DMS114 treated with DMSO at 0.1 percent for 48 hours (cell line): ENCODE results near the gene WNT7B.

Experiments
- DNase-seq: peaks from one replicate; lab custom pipeline; 2025; ENCODE audit not compliant: unreplicated experiment; lab: John Stamatoyannopoulos, UW

WNT7B gene

GRCh38 chr22:45933506-45934167 lies 43.3 kb downstream of the WNT7B start:
- no peak for DNase-seq

GRCh38 chr22:45932071-45932470 lies 44.9 kb downstream of the WNT7B start:
- no peak for DNase-seq

DNA sequence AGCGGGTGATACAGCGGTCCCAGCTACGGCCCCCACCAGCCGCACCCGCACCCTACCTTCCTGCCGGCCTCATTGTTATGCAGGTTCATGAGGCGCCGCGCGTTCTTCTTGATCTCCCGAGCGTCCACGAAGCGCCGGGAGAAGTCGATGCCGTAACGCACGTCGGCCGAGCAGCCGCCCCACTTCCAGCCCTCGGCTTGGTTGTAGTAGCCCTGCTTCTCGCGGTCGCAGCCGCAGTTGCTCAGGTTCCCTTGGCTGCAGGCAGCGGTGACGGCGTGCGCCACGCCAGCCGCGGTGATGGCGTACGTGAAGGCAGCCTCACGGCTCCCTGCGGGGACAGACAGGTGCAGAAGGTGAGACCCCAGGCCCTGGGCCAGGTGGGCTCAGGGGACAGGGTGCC lies 45.9 kb downstream of the WNT7B start:
- DNase-seq: no peak

DNA sequence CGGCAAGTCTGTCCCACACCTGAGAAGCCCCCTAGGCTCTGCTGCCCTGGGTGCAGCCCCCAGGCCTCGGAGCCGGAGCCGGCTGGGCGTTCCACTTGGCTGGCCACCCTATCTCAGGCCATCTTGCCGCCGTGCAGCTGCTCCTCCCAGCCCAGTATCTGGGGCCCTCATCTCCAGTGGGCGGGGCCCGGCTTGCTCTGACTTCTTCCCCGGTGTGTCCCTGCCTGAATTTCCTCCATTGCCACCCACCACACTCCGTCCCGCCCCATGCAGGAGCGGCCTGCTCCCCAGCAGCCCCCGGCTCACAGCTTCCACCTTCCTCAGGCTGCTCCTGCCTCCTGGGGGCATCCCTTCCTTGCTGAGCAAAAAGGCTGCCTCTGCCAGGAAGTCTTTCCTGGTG lies 46.6 kb downstream of the WNT7B start:
- no peak for DNase-seq

- DNase-seq: no peak
These were observed 47.3 kb downstream of the WNT7B start for GRCh38 chr22:45929649-45930048.

- DNase-seq: no peak
These were observed 48.1 kb downstream of the WNT7B start for GRCh38 chr22:45928726-45929368.

GRCh38 chr22:45927059-45927458 lies 49.9 kb downstream of the WNT7B start:
- DNase-seq: no peak

DNA sequence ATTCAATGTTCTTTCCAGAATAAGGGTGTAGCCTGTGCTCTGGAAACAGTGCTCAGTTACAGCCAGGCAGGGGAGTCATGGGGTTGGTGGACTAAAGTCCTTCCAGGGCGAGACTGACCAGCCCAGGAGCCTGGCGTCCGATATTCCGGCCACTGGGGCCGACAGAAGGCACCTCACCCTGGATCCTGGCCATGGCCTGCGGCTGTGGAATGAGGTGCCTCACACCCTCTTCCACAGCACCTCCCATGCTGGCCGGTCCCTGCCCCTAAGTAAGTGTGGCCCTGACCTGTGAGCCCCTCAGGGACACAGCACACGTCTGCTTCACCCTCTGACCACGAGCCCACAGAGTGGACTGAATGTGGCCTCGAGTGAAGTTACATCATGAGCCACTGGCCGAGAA lies 50.5 kb downstream of the WNT7B start:
- DNase-seq: no peak

DNA sequence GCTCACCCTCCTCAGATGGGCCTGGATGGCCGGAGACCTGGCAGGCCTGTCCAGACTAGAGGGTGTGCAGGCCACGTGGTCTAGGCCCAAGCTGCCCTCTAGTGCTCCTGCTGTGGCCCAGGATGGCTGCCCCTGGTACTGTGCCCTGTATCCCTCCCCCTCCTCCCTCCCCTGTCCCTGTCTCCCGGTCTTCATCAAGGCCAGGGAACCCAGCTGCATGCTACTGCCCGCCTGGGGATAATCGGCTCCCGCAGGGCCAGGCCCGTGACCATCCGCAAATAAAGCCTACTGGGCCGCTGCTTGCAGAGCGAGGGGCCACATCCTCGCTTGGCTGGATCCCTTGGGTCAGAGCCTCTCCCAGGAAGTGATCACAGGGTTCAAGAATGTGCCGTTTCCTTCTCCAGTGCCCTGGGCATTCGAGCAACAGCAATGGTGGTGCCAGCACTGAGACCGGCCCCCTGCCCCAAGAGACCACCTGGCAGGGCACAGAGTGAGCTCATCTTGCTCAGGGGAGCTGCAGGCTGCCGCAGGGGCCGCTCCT lies 51.1 kb downstream of the WNT7B start:
- DNase-seq: no peak

GRCh38 chr22:45923835-45924234 lies 53.1 kb downstream of the WNT7B start:
- no peak for DNase-seq

DNA sequence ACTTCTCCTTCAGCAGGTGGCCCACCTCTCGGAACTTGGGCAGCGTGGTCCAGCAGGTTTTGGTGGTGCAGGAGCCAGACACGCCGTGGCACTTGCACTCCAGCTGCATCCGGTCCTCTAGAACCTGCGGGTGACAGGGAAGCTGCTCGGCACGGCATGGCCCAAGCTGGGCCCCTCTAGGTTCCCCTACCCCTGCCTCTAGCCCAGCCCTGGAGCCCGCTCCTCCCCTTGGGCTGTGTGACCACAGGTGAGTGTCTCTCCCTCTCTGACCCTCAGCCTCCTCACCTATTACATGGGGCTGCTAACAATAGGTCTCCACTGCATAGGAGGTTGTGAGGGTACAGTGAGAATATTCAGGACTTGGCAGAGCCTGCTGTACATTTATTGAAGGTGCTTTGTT lies 53.8 kb downstream of the WNT7B start:
- DNase-seq: no peak

- no peak for DNase-seq
These were observed 54.3 kb downstream of the WNT7B start for GRCh38 chr22:45922661-45923060.

- DNase-seq: no peak
These were observed 54.7 kb downstream of the WNT7B start for GRCh38 chr22:45922256-45922655.

DNA sequence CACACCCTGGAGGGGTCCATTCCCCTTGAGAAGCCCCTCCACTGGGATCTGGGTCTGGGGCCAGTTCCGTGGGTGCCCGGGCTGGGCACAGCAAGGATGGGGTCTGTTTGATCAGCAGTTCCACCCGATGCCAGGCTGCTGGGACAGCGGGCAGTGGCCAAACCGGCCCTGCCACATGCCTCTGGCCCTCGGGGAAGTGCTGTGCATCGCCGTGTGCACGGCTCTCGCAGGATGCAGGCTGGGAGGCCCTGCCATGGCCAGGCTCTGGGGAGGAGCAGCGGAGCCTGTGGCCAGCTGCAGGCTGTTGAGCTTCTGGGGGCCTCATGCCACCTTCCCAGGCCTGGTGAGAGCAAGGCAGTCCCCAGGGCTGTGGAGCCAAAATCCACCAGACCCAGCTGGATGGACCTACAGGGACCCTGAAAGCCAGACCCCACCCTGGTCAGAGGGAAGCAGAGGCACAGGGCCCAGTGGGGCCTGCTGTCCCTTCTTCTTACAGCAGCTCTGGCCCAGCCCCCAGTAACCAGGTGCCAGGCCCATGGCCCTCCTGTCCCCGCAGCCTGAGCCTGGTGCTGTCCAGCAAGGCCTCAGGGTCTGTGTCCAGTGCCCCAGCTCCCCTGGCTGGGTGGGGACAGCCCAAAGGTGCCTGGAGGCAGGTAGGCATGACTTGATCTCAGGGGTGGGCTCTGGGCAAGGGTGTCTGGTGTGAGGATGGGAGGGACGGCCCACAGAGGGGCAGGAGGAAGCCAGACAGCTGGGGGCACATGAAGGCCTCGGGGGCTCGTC lies 57.3 kb downstream of the WNT7B start:
- no peak for DNase-seq

- no peak for DNase-seq
These were observed 58.2 kb downstream of the WNT7B start for GRCh38 chr22:45918459-45919370.

DNA sequence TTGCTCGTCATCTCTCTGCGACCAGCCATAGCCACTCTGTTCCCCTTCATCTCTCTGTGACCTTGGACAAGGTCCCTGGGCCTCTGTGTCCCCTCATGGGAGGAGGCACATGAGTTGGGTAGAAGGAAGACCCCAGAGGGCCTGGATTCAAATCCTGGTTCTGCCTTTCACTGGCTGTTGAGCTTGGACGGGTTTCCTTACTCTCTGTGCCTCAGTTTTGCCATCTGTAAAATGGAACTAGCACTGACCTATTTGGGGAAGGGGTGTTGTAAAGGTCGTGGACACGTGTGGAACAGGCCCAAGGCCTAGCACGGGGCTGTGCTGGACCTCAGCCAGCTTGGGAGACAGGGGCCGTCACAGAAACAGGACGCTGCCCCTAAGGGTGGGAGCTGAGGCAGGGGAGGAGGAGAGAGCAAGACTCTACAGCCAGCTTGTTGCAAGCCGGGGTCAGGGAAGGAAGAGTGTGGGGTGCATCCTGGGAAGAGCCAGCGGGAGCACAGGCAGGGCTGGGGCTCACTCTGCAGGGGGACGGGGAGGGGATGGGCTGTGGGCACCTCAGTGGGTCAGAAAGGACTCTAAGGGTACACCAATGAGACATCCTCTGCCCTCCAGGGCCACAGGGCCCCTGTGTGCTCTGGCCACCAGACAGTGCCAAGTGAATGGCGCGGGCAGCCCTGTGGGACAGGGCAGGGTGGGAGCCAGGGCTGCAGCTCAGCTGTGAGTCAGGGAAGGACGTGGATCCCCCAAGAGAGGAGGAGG lies 59.1 kb downstream of the WNT7B start:
- DNase-seq: no peak

DNA sequence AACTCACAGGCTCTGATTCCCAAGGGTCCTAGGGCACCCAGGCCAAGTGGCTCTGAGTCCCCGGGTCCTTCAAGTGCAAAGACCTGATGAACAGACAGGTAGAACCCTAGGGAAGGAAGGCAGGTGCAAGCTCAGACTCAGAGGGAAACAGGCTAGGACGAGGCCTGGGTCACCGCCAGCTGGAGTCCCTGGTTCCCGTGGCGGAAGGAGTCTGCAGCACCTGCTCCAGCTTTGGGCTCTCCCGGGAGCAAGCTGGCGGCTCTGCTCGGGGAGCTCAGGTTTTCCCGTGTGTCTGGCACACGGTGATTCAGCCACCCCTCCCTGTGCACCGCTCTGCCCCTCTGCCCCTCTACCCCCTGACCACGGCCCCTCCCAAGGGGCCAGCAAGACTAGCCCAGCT lies 59.8 kb downstream of the WNT7B start:
- DNase-seq: no peak

DNA sequence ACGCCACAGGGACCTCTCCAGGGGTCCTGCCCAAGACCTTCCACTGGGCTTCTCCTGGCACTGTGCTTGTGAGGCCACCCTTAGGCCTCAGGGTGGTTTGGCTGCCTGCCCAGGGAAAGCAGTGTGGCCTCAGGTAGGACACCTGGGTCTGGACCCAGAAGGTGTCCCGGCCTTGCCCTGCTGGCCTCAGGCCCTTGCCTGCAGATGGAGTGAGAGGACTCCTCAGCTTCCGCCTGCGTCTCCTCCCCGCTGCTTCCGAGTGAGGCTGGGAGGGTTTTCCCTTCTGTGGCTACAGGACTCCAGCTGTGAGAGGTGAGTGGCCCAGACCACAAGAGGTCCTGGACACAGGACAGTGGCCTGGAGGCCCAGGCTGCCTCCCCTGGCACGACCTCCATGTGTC lies 60.4 kb downstream of the WNT7B start:
- no peak for DNase-seq

DNA sequence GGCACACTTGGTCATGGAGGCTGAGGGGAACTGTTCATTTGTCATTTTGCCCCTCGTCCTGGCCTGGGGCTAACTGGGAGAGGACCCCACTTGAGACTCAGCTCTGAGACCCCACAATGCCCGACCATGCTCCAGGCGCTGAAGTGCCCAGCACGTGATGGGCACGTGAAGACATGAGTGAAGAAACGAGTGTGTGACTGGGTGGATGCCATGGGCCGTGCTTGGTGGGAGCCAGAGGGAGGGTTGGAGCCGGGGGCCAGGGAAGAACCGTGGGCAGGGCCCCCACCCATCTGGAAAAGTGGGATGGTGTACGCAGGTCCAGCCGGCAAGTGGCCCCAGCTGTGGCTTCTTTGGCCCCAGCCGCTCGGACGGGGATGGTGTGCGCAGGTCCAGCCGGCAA lies 61.1 kb downstream of the WNT7B start:
- DNase-seq: no peak

DNA sequence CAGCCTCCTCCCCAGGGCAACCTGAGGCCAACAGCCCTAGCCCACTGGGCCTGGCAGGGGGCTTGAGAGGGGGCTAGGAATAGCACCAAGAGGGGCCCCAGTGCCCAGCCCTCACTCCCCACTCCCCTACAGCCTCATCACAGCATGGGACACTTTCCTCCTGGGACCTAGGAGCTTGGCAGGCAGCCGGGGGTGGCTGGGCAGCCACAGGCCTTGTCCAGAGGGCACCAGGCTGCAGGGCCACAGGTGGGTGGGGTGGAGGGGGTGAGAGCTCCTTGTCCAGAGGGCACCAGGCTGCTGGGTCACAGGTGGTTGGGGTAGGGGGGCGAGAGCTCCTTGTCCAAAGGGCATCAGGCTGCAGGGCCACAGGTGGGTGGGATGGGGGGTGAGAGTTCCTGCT lies 61.8 kb downstream of the WNT7B start:
- no peak for DNase-seq
